Esophagus (tissue), 2 donors: ENCODE measurements around the gene AHSG. TPM values are rescaled to one million over a fixed set of nuclear protein-coding genes. Genes with fewer than 3 reads are reported as not detected.

ENCODE experiments used
- H3K27ac ChIP-seq, 2 donors: one replicate each; pipeline ENCODE4 v1.5.1; 2013; ENCODE audit warnings: low read depth in 2 of 2, mild to moderate bottlenecking in 2 of 2, inconsistent platforms in 1 of 2, low read length in 1 of 2, moderate library complexity in 1 of 2
- H3K27me3 ChIP-seq, 2 donors: one replicate each; pipeline ENCODE4 v1.6.1; 2013; ENCODE audit warnings: low read length in 2 of 2, control low read depth in 1 of 2, mild to moderate bottlenecking in 1 of 2; ENCODE audit not compliant: insufficient read depth in 2 of 2, control insufficient read depth in 1 of 2
- H3K36me3 ChIP-seq, 2 donors: one replicate each; pipeline ENCODE4 v1.6.1; 2013; ENCODE audit warnings: low read length in 1 of 2; ENCODE audit not compliant: control insufficient read depth in 2 of 2, insufficient read depth in 2 of 2
- H3K4me1 ChIP-seq, 2 donors: one replicate each; pipeline ENCODE4 v1.6.1; 2013; ENCODE audit warnings: low read length in 1 of 2; ENCODE audit not compliant: control insufficient read depth in 2 of 2, insufficient read depth in 2 of 2
- H3K4me3 ChIP-seq, 2 donors: one replicate each; pipeline ENCODE4 v1.5.1; 2013; ENCODE audit warnings: low read length in 2 of 2, mild to moderate bottlenecking in 2 of 2, low read depth in 1 of 2, moderate library complexity in 1 of 2
- H3K9me3 ChIP-seq, 2 donors: one replicate each; pipeline ENCODE4 v1.6.1; 2013; ENCODE audit warnings: mild to moderate bottlenecking in 2 of 2, low read depth in 1 of 2, low read length in 1 of 2, moderate library complexity in 1 of 2; ENCODE audit not compliant: control insufficient read depth in 2 of 2, insufficient read depth in 1 of 2
- WGBS, 2 donors: extraction: QIAGEN DNeasy Blood & Tissue Kit; methylation state at CpG; one replicate each; pipeline ENCODE4 v1.1.7; 2013; 5-methylcytosine and 5-hydroxymethylcytosine counted together
- polyA plus RNA-seq, 2 donors: library from polyadenylated mRNA; stranded (reverse); fragments of 200-250 nt; gene quantifications; one replicate each; pipeline ENCODE4 v1.2.3, GENCODE V29; 2013
- donor health status: healthy with polysubstance abuse.
- donor health status: Bipolar disorder and iron deficiency.

Gene AHSG
- polyA plus RNA-seq, 2 donors, result 0.06 TPM

- Histone ChIP-seq H3K4me3 (no peak overlapping the region), H3K9me3 (no peaks in the 10 kb centered on the region), H3K27me3 (no peaks in the 10 kb centered on the region), H3K27ac (no peak overlapping the region), H3K36me3 (no peaks in the 10 kb centered on the region), H3K4me1 (no peaks in the 10 kb centered on the region)
- 74 to 77% methylated on average over 6 of the region's 6 CpGs for WGBS, 2 donors
Measured at GRCh38 chr3:186668426-186668825, 55.6 kb downstream of the AHSG start.

GRCh38 chr3:186669378-186670084 is 56.7 kb downstream of the AHSG start:
- no peak overlapping the region for H3K27ac ChIP-seq
- H3K4me1 ChIP-seq, result no peaks in the 10 kb centered on the region
- no peaks in the 10 kb centered on the region for H3K36me3 ChIP-seq
- 77 to 78% methylated on average over 2 of the region's 2 CpGs for WGBS, 2 donors
- H3K27me3 ChIP-seq, result no peaks in the 10 kb centered on the region
- no peak overlapping the region for H3K4me3 ChIP-seq
- no peaks in the 10 kb centered on the region for H3K9me3 ChIP-seq

GRCh38 chr3:186670155-186670554 is 57.3 kb downstream of the AHSG start:
- Histone ChIP-seq H3K27ac (no peak overlapping the region), H3K9me3 (no peaks in the 10 kb centered on the region), H3K27me3 (no peaks in the 10 kb centered on the region), H3K4me1 (no peaks in the 10 kb centered on the region), H3K36me3 (no peaks in the 10 kb centered on the region), H3K4me3 (no peak overlapping the region)

Other genes with a start within 250 kb of the AHSG start
- 1 to 10 TPM; 1.4 to 5.0 TPM for gene CRYGS, start 68.7 kb upstream of the AHSG start, polyA plus RNA-seq
- gene TBCCD1, start 45.7 kb upstream of the AHSG start, polyA plus RNA-seq, result 1 to 10 TPM; 2.7 to 4.4 TPM
- 10 to 100 TPM; 30.7 to 43.4 TPM for gene DNAJB11, start 42.3 kb upstream of the AHSG start, polyA plus RNA-seq
- gene FETUB, start 27.3 kb downstream of the AHSG start, polyA plus RNA-seq, result 1 to 10 TPM; 3.3 to 5.0 TPM
- under 1 TPM in 1 of 2 donors, not detected in 1; 0.05 TPM for gene HRG, start 53.0 kb downstream of the AHSG start, polyA plus RNA-seq
- gene KNG1, start 104.3 kb downstream of the AHSG start, polyA plus RNA-seq, result not detected
- 100 to 1,000 TPM; 184 to 241 TPM for gene EIF4A2, start 170.5 kb downstream of the AHSG start, polyA plus RNA-seq
- 10 to 100 TPM; 17.8 to 18.8 TPM for gene RFC4, start 193.4 kb downstream of the AHSG start, polyA plus RNA-seq
- gene ADIPOQ, start 229.7 kb downstream of the AHSG start, polyA plus RNA-seq, result under 1 TPM; 0.04 to 0.20 TPM